Hematopoietic multipotent progenitor cell treated with erythropoietin and hydrocortisone succinate and interleukin-3 and kit ligand, for 8 days (in vitro differentiated cells): ENCODE results near the gene SBNO1.
A peak's percentile ranks its signal among the peaks of the same experiment; 100 is the strongest.
"Not testable (repeated sequence)": the region's sequence is repeated elsewhere in the genome, so short reads cannot be mapped to it uniquely, and the experiment has no call there.

Experiments
- DNase-seq: peaks from one replicate; pipeline ENCODE4 v3.0.0-alpha.2; 2015

Gene SBNO1

DNA sequence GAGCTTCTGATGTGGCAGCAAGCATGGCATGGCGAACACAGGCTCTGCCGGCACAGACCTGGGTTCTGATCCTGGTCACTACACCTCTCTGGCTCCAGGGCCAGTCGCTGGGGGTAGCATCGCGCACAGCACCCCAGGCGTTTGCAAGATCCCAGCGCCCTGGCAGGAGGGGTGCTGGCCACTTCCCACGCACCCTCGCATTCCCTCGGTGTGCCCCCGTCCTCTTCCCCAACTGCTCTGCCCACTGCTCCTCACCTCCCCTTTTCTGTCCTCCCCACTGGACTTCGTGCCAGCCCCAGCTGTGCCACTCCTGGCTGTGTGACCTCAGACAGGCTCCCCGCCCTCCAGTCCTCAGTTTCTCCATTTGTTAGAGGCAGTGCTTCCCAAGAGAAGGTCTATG is 95.8 kb downstream of the SBNO1 start:
- DNase-seq = no peak

DNA sequence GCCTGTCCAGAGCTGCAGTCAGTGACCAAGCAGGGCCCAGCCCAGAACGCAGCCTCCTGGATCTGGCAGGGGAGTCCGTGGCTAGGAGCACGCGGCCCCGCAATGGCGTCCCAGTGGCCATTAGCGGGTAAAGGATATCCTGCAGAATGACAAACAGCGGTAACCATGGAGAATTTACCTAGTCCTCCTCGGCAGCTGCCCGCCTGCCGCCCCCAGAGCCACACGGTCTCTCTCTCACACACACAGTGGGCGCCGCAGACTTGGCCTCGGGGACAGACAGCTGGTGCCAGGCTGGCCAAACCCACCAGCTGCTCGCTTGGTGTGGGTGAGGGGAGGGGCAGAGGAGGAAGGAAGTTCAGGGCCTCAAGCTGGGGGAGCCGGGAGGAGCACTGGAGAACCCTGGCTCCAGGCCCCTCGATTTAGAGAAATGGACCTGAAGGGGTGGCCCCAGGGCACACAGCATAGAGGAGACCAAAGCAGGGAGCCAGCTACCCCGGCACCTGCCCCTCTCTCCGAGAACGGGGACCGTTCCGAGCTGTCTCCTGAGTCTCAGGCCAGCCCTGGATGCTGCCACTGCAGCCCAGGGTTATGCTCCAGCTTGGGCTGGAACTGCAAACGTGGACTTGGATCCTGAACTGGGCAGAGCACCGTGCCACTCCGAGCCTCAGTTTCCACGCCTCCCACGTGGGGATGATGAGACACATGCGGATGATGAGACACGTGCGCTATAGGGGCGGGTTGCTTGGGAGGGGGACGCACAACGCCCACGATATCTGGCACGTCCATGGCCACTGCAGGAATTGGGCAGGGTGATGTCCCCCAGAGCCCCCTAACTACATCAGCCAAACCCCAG is 96.4 kb downstream of the SBNO1 start:
- DNase-seq = peak; percentile 27

GRCh38 chr12:123267335-123267920 is 97.2 kb downstream of the SBNO1 start:
- DNase-seq = no peak

DNA sequence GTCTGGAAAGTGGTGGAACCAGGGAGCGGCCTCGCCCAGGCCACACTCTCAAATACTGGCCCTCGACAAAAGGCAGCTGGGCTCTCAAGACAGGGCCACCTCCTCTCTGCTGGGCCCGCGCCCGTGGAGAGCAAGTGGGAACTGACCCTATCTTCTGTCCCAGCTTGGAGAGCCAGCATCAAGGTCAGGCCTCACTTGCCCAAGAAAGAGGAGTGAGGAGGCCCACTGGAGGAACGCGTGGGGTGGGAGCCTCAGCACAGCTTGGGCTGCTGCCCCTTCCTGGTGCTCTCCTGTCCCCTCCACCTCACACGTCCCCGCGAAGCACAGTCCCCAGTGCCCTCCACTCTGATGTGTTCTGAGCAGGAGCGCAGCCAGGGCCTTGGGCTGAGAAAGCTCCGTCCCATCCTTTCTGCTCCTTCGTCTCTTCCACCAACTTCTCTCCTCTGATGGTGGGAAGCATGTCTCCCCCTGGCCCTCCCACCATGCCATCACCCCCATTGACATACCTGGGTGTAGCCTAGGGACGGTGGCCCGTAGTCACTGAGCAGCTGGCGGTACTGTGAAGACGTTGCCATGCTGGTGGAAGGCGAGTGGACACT is 97.9 kb downstream of the SBNO1 start:
- DNase-seq = no peak

GRCh38 chr12:123265851-123266678 is 98.6 kb downstream of the SBNO1 start:
- DNase-seq = no peak

DNA sequence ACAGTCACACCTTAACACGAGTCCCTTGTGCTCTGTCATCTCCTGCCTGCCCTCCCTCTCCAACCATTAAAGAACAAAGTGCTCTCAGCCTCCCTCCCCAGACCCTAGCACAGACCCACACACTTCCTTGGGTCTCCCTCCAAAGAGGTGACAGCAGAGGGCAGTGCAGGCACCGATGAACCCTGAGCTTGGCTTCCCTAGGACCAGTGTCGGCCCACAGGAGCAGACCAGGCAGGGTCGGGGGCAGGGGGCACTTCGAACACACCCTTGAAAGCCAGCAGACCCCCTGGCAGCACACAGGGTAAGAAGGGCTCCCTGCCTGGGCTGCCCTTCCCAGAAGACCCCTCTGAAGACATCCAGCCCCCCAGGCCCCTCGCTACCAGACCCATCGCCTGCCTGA is 100.0 kb downstream of the SBNO1 start:
- peak; percentile 38 for DNase-seq

GRCh38 chr12:123263196-123263817 is 101.3 kb downstream of the SBNO1 start:
- no peak for DNase-seq

DNA sequence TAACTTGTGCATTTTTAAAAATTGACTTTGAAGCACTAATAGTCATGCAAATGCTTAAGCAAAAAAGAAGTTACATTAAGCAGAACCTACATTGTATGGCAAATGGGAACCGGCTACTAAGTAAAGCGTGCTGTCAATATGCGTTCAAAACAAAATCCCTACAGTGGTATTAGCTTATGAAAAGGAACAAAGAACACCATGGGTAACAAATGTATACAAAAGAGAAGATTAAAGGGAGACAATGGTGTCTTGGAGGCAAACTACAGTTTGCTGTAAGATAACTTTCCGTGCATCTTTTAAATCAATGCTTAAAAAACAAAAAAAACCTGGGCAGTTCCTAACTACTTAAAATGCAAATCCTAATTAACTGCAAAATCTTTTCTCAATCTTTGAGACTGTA is 103.5 kb downstream of the SBNO1 start:
- DNase-seq = no peak

DNA sequence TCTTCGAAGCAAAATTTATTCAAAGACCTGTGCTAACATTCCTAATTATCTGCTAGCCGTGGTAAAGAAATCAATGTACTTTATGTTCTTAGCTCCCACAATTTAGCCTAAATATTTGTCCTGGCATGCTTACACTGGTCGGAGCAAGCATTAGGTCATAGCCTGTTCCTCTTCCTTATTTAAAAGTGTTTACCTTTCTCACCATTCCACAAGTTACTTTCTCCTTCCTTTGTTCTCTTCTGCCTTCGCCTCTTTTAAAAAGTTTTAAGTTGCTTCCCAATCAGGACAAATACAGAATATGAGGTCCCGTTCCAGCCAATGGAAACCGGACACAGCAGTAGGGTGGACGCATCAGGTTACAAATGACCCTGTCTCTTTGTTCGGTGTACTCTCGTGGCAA is 104.6 kb downstream of the SBNO1 start:
- no peak for DNase-seq

DNA sequence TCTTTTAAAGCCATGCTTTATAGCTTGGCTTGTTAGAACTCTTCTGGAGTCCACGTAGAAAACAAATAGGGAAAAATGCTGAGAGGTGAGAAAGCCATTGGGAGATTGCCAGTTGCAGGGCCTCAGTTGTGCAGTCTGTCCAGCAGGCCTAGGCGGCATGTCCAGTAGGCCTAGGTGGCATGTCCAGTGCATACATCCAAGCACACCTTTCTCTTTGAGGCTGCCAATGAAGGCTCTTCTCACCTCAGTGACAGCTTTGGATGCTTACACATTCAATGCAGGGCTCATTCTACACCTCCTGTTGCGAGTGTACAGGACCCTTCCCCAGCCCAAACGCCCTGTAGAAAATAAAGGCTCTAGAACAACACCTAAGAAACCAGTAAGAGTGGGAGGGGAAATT is 106.1 kb downstream of the SBNO1 start:
- no peak for DNase-seq

DNA sequence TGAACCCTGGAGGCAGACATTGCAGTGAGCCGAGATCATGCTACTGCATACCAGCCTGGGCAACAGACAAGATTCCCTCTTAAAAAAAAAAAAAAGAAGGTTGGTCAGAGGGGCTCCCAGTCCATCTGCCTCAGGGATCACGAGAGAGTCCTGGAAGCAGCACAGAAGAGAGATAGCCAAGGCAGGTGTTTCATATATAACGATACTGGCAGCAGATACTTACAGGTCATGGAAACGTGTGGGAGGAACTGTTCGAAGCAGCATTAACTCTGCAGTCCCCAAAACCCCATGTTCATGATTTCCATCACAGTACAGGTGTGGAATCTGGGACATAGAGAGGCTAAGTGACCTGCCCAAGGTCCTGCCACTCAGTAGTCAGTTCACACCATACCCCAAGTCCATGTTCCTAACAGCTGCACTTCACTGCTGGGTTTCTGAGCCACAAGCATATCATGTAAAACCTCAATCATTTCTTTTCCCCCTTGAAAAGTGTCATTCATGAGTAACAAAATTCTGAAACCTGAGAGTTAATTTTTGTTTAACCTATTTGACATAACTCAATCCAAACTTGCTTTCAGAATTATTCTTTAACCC is 109.7 kb downstream of the SBNO1 start:
- no peak for DNase-seq

DNA sequence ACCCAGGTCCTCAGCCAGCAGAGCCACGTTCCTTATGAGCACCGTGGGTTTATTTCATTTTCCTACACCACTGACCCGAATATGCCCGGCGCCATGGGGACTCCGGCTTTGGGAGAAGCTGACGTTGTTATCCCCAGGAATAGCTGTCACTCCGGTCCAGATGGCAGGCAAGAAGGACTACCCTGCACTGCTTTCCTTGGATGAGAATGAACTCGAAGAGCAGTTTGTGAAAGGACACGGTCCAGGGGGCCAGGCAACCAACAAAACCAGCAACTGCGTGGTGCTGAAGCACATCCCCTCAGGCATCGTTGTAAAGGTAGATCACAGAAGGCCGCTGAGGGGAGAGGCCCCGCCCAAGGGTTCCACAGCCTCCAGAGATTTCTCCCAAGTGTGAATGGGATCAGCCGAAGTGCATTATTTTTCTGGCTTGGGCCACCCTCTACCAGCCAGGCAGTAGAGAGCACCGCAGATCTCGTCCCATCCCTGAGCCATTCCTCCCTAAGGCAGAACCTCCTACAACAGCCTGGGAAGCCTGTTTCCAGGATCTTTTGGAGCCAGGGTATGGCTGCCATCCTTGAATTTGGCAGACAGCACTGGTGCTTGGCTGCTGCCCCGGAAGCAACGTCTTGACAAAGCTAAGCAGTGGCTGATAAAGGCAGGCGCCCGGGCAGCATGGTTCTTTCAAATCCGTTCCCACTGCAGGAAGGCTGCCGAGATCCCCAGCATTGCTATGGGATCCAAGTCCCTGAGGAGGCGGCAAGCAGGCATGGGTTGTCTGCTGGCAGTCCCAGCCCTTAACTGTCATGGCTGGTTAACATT is 110.8 kb downstream of the SBNO1 start:
- no peak for DNase-seq

DNA sequence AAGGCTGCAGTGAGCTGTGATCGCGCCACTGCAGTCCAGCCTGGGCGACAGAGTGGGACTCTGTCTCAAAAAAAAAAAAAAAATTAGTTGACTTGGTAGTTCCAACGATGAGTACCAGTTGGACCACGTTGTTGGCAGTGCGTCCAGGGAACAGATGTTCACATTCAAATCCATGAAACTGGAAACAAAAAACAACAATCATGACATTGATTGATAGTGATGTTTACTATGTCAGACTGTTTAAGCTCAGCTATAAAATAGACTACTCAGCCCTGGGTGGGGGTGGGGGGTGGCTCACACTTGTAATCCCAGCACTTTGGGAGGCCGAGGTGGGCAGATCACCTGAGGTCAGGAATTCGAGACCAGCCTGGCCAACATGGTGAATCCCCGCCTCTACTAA is 112.3 kb downstream of the SBNO1 start:
- not testable (repeated sequence) for DNase-seq

DNA sequence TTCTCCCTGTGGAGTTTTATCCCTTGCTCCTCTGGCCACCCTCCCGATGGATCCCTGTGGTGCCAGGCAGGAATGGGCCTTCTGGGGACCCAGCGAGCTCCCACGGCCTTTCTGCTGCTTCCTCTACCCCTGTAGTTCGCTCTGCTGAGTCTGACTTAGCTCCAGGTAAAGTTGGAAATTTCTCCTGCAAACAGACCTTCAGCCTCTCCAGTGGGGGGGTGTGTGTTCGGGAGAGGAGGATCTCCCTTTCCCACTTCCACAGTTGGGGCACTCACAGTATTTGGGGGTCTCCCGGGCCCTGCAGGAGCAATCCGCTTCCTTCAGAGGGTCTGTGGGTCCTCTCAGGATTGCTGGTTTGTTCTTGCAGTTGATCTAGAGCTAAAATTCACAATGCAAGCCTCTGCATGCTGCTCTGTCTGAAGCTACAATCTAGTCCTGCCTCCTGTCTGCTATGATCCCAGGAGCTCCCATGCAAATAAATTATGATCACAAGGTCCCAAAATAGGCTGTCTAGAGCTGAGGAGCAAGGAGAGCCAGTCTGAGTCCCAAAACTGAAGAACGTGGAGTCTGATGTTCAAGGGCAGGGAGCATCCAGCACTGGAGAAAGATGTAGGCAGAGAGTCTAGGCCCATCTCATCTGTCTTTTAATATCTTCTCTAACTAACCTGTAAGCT is 113.1 kb downstream of the SBNO1 start:
- DNase-seq = no peak

- no peak for DNase-seq
Measured at GRCh38 chr12:123250471-123251383, 113.9 kb downstream of the SBNO1 start.

DNA sequence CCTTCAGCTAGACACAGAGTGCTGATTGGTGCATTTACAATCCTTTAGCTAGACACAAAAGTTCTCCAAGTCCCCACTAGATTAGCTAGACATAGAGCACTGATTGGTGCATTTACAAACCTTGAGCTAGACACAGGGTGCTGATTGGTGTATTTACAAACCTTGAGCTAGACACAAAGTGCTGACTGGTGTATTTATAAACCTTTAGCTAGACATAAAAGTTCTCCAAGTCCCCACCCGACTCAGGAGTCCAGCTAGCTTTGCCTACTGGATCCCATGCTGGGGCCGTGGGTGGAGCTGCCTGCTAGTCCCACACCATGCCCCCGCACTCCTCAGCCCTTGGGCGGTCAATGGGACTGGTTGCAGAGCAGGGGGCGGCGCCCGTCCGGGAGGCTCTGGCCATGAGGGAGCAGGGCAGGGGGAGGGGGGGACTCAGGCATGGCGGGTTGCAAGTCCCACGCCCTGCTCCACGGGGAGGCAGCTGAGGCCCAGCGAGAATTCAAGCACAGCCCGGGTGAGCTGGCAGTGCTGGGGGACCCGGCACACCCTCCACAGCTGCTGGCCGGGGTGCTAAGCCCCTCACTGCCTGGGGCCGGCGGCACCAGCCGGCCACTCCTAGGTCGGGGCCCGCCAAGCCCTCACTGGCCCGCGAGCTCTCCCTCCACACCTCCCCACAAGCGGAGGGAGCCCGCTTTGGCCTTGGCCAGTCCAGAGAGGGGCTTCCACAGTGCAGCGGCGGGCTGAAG is 115.5 kb downstream of the SBNO1 start:
- not testable (repeated sequence) for DNase-seq

GRCh38 chr12:123248129-123248528 is 116.5 kb downstream of the SBNO1 start:
- not testable (repeated sequence) for DNase-seq

- no peak for DNase-seq
Measured at GRCh38 chr12:123245678-123246077, 119.0 kb downstream of the SBNO1 start.

DNA sequence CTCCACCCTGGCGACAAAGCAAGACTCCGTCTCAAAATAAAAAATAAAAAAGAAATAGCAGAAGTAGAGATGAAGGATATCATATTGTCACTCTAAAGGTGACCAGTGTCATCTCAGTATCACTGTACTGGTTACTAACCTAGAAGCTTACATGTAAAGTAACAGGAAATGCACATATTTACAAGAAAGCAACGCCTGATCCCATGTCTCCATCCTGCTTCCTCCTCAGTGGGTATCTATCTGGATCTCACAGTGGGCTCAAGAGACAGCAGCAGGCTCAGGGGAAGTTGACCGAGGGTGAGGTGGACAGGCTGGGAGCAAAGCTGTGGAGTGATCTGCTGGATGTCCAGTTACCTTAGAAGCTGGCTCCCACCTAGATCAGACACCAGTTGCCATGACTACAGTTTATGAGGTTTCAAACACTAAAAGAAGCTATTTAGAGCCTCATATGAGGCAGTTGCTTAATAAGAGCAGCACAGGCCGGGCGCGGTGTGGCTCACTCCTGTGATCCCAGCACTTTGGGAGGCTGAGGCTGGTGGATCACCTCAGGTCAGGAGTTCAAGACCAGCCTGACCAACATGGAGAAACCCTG is 120.9 kb downstream of the SBNO1 start:
- DNase-seq = no peak
